Activated CD4-positive, alpha-beta T cell treated with anti-CD3 and anti-CD28 coated beads, Interleukin-2, amount 10 ng/mL, durations not matched to agents 7 days and 5 days (primary cell): Measurements from ENCODE around the gene ITGB5. TPM values are rescaled to one million over a fixed set of nuclear protein-coding genes. Genes with fewer than 3 reads are reported as not detected.

Source experiments
- microRNA-seq: library from miRNA; unstranded; fragments of <30 nt; microRNA quantifications from one replicate; pipeline ENCODE4 v1.2.0, GENCODE V29; 2021; ENCODE audit warnings: borderline microRNAs expressed, borderline replicate concordance
- total RNA-seq, 2 experiments: library from RNA; stranded (reverse); gene quantifications; one replicate each; pipeline ENCODE4 v1.2.3, GENCODE V29; 2021

ITGB5 gene
- total RNA-seq, 2 experiments from 2014 or later = 0.15 to 0.37 TPM

Small RNAs within 50 kb of the gene (microRNA-seq; reads per million reads assigned to microRNA genes)
- gene MIR544B = not detected

Other genes with a start within 250 kb of the ITGB5 start
- gene UMPS, start 156.9 kb downstream of the ITGB5 start, total RNA-seq = 10 to 100 TPM; 26.9 to 27.8 TPM
- gene MUC13, start 47.4 kb upstream of the ITGB5 start, total RNA-seq = not detected
- 10 to 100 TPM; 26.6 to 30.4 TPM for gene HEG1, start 168.6 kb upstream of the ITGB5 start, total RNA-seq